Measurements from ENCODE around the gene SDHC. TPM values are rescaled to one million over a fixed set of nuclear protein-coding genes. Genes with fewer than 3 reads are reported as not detected.

SDHC gene
- 16.6 and 17.1 TPM in 2 replicates for total RNA-seq (2014; rRNA removed; shearing (Covaris generic))

- DNase-seq (ENCODE audit: low spot score): peak; percentile 86
These were observed at the start of gene SDHC for GRCh38 chr1:161314201-161314981. TSS of gene SDHC (plus strand) at chr1:161314381. CDS start at chr1:161314406, 25 bp downstream.

GRCh38 chr1:161265305-161265704, 48.9 kb upstream of the SDHC start:
- DNase-seq (ENCODE audit: low spot score): no peak

GRCh38 chr1:161266202-161266601, 48.0 kb upstream of the SDHC start:
- DNase-seq (ENCODE audit: low spot score): no peak

GRCh38 chr1:161266836-161267235, 47.3 kb upstream of the SDHC start:
- no peak for DNase-seq (ENCODE audit: low spot score)

GRCh38 chr1:161267321-161267720, 46.9 kb upstream of the SDHC start:
- no peak for DNase-seq (ENCODE audit: low spot score)

GRCh38 chr1:161273402-161273801, 40.8 kb upstream of the SDHC start:
- DNase-seq (ENCODE audit: low spot score): no peak

- DNase-seq (ENCODE audit: low spot score): no peak
These were observed 39.3 kb upstream of the SDHC start for GRCh38 chr1:161274874-161275273.

GRCh38 chr1:161282991-161283390, 31.2 kb upstream of the SDHC start:
- no peak for DNase-seq (ENCODE audit: low spot score)

- DNase-seq (ENCODE audit: low spot score): no peak
These were observed 29.1 kb upstream of the SDHC start for GRCh38 chr1:161285113-161285512.

- no peak for DNase-seq (ENCODE audit: low spot score)
These were observed 28.7 kb upstream of the SDHC start for GRCh38 chr1:161285521-161285920.

GRCh38 chr1:161287482-161288054, 26.6 kb upstream of the SDHC start:
- no peak for DNase-seq (ENCODE audit: low spot score)

GRCh38 chr1:161290779-161291178, 23.4 kb upstream of the SDHC start:
- no peak for DNase-seq (ENCODE audit: low spot score)

GRCh38 chr1:161297415-161297814, 16.8 kb upstream of the SDHC start:
- no peak for DNase-seq (ENCODE audit: low spot score)

GRCh38 chr1:161298116-161298515, 16.1 kb upstream of the SDHC start:
- no peak for DNase-seq (ENCODE audit: low spot score)

GRCh38 chr1:161299347-161299746, 14.8 kb upstream of the SDHC start:
- DNase-seq (ENCODE audit: low spot score): no peak

GRCh38 chr1:161300478-161300877, 13.7 kb upstream of the SDHC start:
- DNase-seq (ENCODE audit: low spot score): no peak

GRCh38 chr1:161304927-161305866, 9.0 kb upstream of the SDHC start:
- DNase-seq (ENCODE audit: low spot score): no peak

- peak; percentile 22 for DNase-seq (ENCODE audit: low spot score)
These were observed 8.2 kb upstream of the SDHC start for GRCh38 chr1:161305867-161306519.

- no peak for DNase-seq (ENCODE audit: low spot score)
These were observed 6.9 kb upstream of the SDHC start for GRCh38 chr1:161307230-161307768.

GRCh38 chr1:161307892-161308638, 6.1 kb upstream of the SDHC start:
- DNase-seq (ENCODE audit: low spot score): no peak

GRCh38 chr1:161309868-161310267, 4.3 kb upstream of the SDHC start, which contains the start of gene MPZ:
TSS of gene MPZ (minus strand) at chr1:161309968. CDS start at chr1:161309905, 63 bp downstream.
- DNase-seq (ENCODE audit: low spot score): no peak
